H1 (cell line): ENCODE measurements around the gene ABCD1. TPM values are rescaled to one million over a fixed set of nuclear protein-coding genes. Genes with fewer than 3 reads are reported as not detected.

Experiments used
- CTCF ChIA-PET: fragments of 300-600 bp; sonication (Branson Sonifier 250); formaldehyde crosslinking; loops from one replicate; lab custom pipeline; 2021; ENCODE audit not compliant: partially characterized antibody; lab: Charles Lee
- POLR2A ChIA-PET: fragments of 300-600 bp; sonication (Branson Sonifier 250); formaldehyde crosslinking; loops from one replicate; lab custom pipeline; 2021; ENCODE audit warnings: inconsistent platforms; ENCODE audit not compliant: partially characterized antibody; lab: Charles Lee
- DNase-seq, 2 experiments: peaks; one replicate each; pipeline versions ENCODE4 v3.0.0 to v3.0.0-alpha.2; 2010 to 2022; ENCODE audit warnings: low spot score in 2 of 2, low read depth in 1 of 2, mixed read lengths in 1 of 2
- FAIRE-seq: peaks from 2 replicates; lab custom pipeline; 2011; peaks lifted over from hg19 to GRCh38; lab: Jason Lieb, UNC
- H2AFZ ChIP-seq: 2 replicates; pipeline ENCODE4 v1.8.1; 2012; ENCODE audit warnings: low read length, inconsistent platforms
- H2AK5ac ChIP-seq: 2 replicates; pipeline ENCODE4 v1.6.1; 2013; ENCODE audit warnings: low read depth, low read length
- H2BK120ac ChIP-seq: replicated peaks from 2 replicates; pipeline ENCODE3; 2013; ENCODE audit warnings: low read depth, low read length, inconsistent platforms
- H2BK12ac ChIP-seq: 2 replicates; pipeline ENCODE4 v1.6.1; 2013; ENCODE audit warnings: low read depth, low read length
- H2BK15ac ChIP-seq: 2 replicates; pipeline ENCODE4 v1.6.1; 2013; ENCODE audit warnings: low read length
- H2BK20ac ChIP-seq: 2 replicates; pipeline ENCODE4 v1.6.1; 2013; ENCODE audit warnings: low read length
- H2BK5ac ChIP-seq: 2 replicates; pipeline ENCODE4 v1.6.1; 2013; ENCODE audit warnings: low read depth, low read length
- H3K14ac ChIP-seq: 2 replicates; pipeline ENCODE4 v1.6.1; 2013; ENCODE audit warnings: inconsistent platforms; ENCODE audit not compliant: insufficient read length
- H3K18ac ChIP-seq: 2 replicates; pipeline ENCODE4 v1.6.1; 2013; ENCODE audit warnings: low read length; ENCODE audit errors: extremely low read depth
- H3K23ac ChIP-seq: 2 replicates; pipeline ENCODE4 v1.6.1; 2013; ENCODE audit warnings: inconsistent platforms; ENCODE audit not compliant: insufficient read length
- H3K23me2 ChIP-seq: 2 replicates; pipeline ENCODE4 v1.6.1; 2013; ENCODE audit warnings: low read depth, low read length
- H3K27ac ChIP-seq: 2 replicates; pipeline ENCODE4 v1.6.1; 2011; ENCODE audit warnings: low read depth, low read length, inconsistent platforms
- H3K27me3 ChIP-seq, 4 experiments: replicated peaks in 1 of 4; 1 replicate in 1 of 4; 2 replicates in 3 of 4; pipeline versions ENCODE4 v1.6.1 to v1.8.1; 2011 to 2013; ENCODE audit warnings: low read length in 3 of 4, mild to moderate bottlenecking in 3 of 4, inconsistent platforms in 2 of 4, mixed read lengths in 2 of 4, moderate library complexity in 1 of 4; ENCODE audit not compliant: control insufficient read depth in 3 of 4, insufficient read depth in 3 of 4; ENCODE audit errors: extremely low read depth in 1 of 4
- H3K36me3 ChIP-seq, 4 experiments: 2 replicates each; pipeline versions ENCODE4 v1.6.1 to v1.8.1; 2011 to 2013; ENCODE audit warnings: mild to moderate bottlenecking in 4 of 4, low read length in 3 of 4, moderate library complexity in 2 of 4, control low read depth in 1 of 4, inconsistent platforms in 1 of 4; ENCODE audit not compliant: insufficient read depth in 4 of 4, control insufficient read depth in 2 of 4
- H3K4ac ChIP-seq: replicated peaks from 2 replicates; pipeline ENCODE3; 2013; ENCODE audit warnings: low read length, low read depth, mixed read lengths, inconsistent platforms; ENCODE audit not compliant: insufficient read length
- H3K4me1 ChIP-seq, 4 experiments: replicated peaks in 1 of 4; 1 replicate in 1 of 4; 2 replicates in 3 of 4; pipeline versions ENCODE4 v1.6.1 to v1.8.1; 2011 to 2013; ENCODE audit warnings: low read length in 3 of 4, inconsistent platforms in 2 of 4, mixed read lengths in 1 of 4; ENCODE audit not compliant: insufficient read depth in 4 of 4, control insufficient read depth in 3 of 4
- H3K4me2 ChIP-seq, 2 experiments: 2 replicates each; pipeline versions ENCODE4 v1.6.1 to v1.8.1; 2011 to 2013; ENCODE audit warnings: low read depth in 2 of 2, low read length in 2 of 2, control low read depth in 1 of 2, inconsistent platforms in 1 of 2, mild to moderate bottlenecking in 1 of 2; ENCODE audit not compliant: insufficient read depth in 1 of 2
- H3K4me3 ChIP-seq, 4 experiments: fragments of 200-600, 300-600 bp in 1 of 4; sonication (generic), shearing (Covaris generic), sonication (Bioruptor Twin) in 1 of 4; 2 replicates each; pipeline versions ENCODE4 v1.5.1 to v1.8.1; 2011 to 2016; ENCODE audit warnings: low read length in 4 of 4, low read depth in 3 of 4, control low read depth in 2 of 4, inconsistent platforms in 2 of 4, mild to moderate bottlenecking in 2 of 4, mixed read lengths in 1 of 4, moderate library complexity in 1 of 4; ENCODE audit not compliant: insufficient read depth in 2 of 4; ENCODE audit errors: extremely low read depth in 1 of 4
- H3K56ac ChIP-seq: replicated peaks from 2 replicates; pipeline ENCODE3; 2013; ENCODE audit warnings: low read depth, mild to moderate bottlenecking, mixed read lengths, low read length, inconsistent platforms; ENCODE audit not compliant: insufficient read length
- H3K79me1 ChIP-seq: 2 replicates; pipeline ENCODE4 v1.6.1; 2013; ENCODE audit warnings: low read depth, low read length, control low read depth
- H3K79me2 ChIP-seq, 2 experiments: 2 replicates each; pipeline versions ENCODE4 v1.6.1 to v1.8.1; 2012 to 2013; ENCODE audit warnings: low read length in 2 of 2, mild to moderate bottlenecking in 2 of 2, inconsistent platforms in 1 of 2; ENCODE audit not compliant: insufficient read depth in 2 of 2, control insufficient read depth in 1 of 2
- H3K9ac ChIP-seq, 4 experiments: replicated peaks in 1 of 4; 1 replicate in 1 of 4; 2 replicates in 3 of 4; pipeline versions ENCODE4 v1.6.1 to v1.8.1; 2011 to 2013; ENCODE audit warnings: low read depth in 3 of 4, low read length in 3 of 4, control low read depth in 2 of 4, mild to moderate bottlenecking in 2 of 4, moderate library complexity in 2 of 4, inconsistent platforms in 1 of 4; ENCODE audit errors: extremely low read depth in 1 of 4
- H3K9me3 ChIP-seq, 2 experiments: 2 replicates each; pipeline versions ENCODE4 v1.6.1 to v1.8.1; 2012 to 2013; ENCODE audit warnings: mild to moderate bottlenecking in 2 of 2, moderate library complexity in 2 of 2, control low read depth in 1 of 2, inconsistent platforms in 1 of 2, low read depth in 1 of 2, low read length in 1 of 2, mixed read lengths in 1 of 2; ENCODE audit not compliant: insufficient read depth in 2 of 2
- H4K20me1 ChIP-seq, 2 experiments: replicated peaks in 1 of 2; 2 replicates each; pipeline versions ENCODE3 to v1.8.1; 2011 to 2013; ENCODE audit warnings: inconsistent platforms in 2 of 2, low read length in 2 of 2, mild to moderate bottlenecking in 1 of 2; ENCODE audit not compliant: insufficient read depth in 2 of 2, control insufficient read depth in 1 of 2
- H4K5ac ChIP-seq: 2 replicates; pipeline ENCODE4 v1.6.1; 2013; ENCODE audit warnings: low read length, low read depth, mixed read lengths, inconsistent platforms; ENCODE audit not compliant: insufficient read length
- H4K8ac ChIP-seq: 2 replicates; pipeline ENCODE4 v1.8.0; 2013; ENCODE audit warnings: mild to moderate bottlenecking, moderate library complexity, low read length, inconsistent platforms; ENCODE audit not compliant: insufficient read depth; ENCODE audit errors: extremely low read depth
- H4K91ac ChIP-seq: replicated peaks from 2 replicates; pipeline ENCODE3; 2013; ENCODE audit warnings: low read length, mixed read lengths, inconsistent platforms; ENCODE audit not compliant: insufficient read length
- CBX5 ChIP-seq: fragments of 300-800, 300-1000 bp; sonication (generic); IDR thresholded peaks from 2 replicates; pipeline ENCODE4 v1.7.1; 2016; ENCODE audit warnings: antibody characterized with exemption, low read length, low read depth
- CBX8 ChIP-seq: fragments of 300-800, 300-1000 bp; sonication (generic); IDR thresholded peaks from 2 replicates; pipeline ENCODE4 v1.7.1; 2016; ENCODE audit warnings: low read depth, low read length, borderline replicate concordance
- CTBP2 ChIP-seq: IDR thresholded peaks from 2 replicates; pipeline ENCODE4 v1.7.0; 2011; ENCODE audit warnings: borderline replicate concordance, mild to moderate bottlenecking, moderate library complexity, mixed read lengths, low read length; ENCODE audit not compliant: insufficient read depth, insufficient read length
- FOSL1 ChIP-seq: IDR thresholded peaks from 2 replicates; pipeline ENCODE4 v1.6.1; 2011; ENCODE audit warnings: mild to moderate bottlenecking, low read depth, low read length, moderate library complexity; ENCODE audit not compliant: insufficient read depth
- GTF2F1 ChIP-seq: IDR thresholded peaks from 2 replicates; pipeline ENCODE4 v1.6.1; 2012; ENCODE audit warnings: low read depth, low read length, improper control_type of control experiment, borderline replicate concordance
- NANOG ChIP-seq: IDR thresholded peaks from 2 replicates; pipeline ENCODE4 v1.6.1; 2011; ENCODE audit warnings: low read length, low read depth, mild to moderate bottlenecking, inconsistent platforms; ENCODE audit not compliant: insufficient read depth, poor library complexity, severe bottlenecking
- SIN3A ChIP-seq, 2 experiments: IDR thresholded peaks in 1 of 2; conservative IDR thresholded peaks in 1 of 2; 2 replicates each; pipeline ENCODE4 v1.6.1; 2011 to 2012; ENCODE audit warnings: low read length in 2 of 2, improper control_type of control experiment in 1 of 2, low read depth in 1 of 2, mild to moderate bottlenecking in 1 of 2
- SP1 ChIP-seq: IDR thresholded peaks from 2 replicates; pipeline ENCODE4 v1.6.1; 2011; ENCODE audit warnings: low read depth, low read length
- SP4 ChIP-seq: IDR thresholded peaks from 2 replicates; pipeline ENCODE4 v1.6.1; 2012; ENCODE audit warnings: low read length, inconsistent platforms
- YY1 ChIP-seq: IDR thresholded peaks from 2 replicates; pipeline ENCODE4 v1.6.1; 2011; ENCODE audit warnings: low read depth, mild to moderate bottlenecking, low read length
- WGBS, 2 experiments: shearing (Covaris generic) in 1 of 2; methylation state at CpG; one replicate each; pipeline versions ENCODE4 v1.1.6 to v1.1.7; 2013 to 2015; ENCODE audit warnings: low lambda C conversion rate in 2 of 2, mixed read lengths in 2 of 2, inconsistent platforms in 1 of 2, low coverage in 1 of 2, missing lambda C conversion rate in 1 of 2; ENCODE audit not compliant: insufficient replicate concordance in 2 of 2, insufficient coverage in 1 of 2, insufficient read length in 1 of 2; ENCODE audit errors: extremely low coverage in 1 of 2, missing lambda C conversion rate in 1 of 2; 5-methylcytosine and 5-hydroxymethylcytosine counted together
- polyA plus RNA-seq, 7 experiments: library from polyadenylated mRNA; depleted of rRNA in 3 of 7; stranded (reverse) in 5 of 7; unstranded in 2 of 7; fragments of >200 nt in 5 of 7; fragments of 200-250 nt in 2 of 7; gene quantifications; 1 replicate in 5 of 7; 2 replicates in 1 of 7; 4 replicates in 1 of 7; pipeline versions ENCODE4 v1.2.1 to v1.2.3, GENCODE V29; 2011 to 2013; ENCODE audit warnings: missing spikeins in 2 of 7, mixed read lengths in 2 of 7
- total RNA-seq: library from RNA; stranded (reverse); fragmentation: NEBNext Ultra II Directional; extraction: Animal tissue kit (Norgen Biotek cat#: 25700); gene quantifications from 2 replicates; pipeline ENCODE4 v1.2.1, GENCODE V29; 2021
- TF ChIP-seq, protein P1 (sequence below): IDR thresholded peaks from 2 replicates; pipeline ENCODE4 v1.6.1; 2012; ENCODE audit warnings: inconsistent platforms

Gene ABCD1
- total and polyA plus RNA-seq, 2 of the 8 experiments (the other 6 are each of a cell fraction or from before 2014, with no cell fraction given), result 3.1 to 6.6 TPM

DNA sequence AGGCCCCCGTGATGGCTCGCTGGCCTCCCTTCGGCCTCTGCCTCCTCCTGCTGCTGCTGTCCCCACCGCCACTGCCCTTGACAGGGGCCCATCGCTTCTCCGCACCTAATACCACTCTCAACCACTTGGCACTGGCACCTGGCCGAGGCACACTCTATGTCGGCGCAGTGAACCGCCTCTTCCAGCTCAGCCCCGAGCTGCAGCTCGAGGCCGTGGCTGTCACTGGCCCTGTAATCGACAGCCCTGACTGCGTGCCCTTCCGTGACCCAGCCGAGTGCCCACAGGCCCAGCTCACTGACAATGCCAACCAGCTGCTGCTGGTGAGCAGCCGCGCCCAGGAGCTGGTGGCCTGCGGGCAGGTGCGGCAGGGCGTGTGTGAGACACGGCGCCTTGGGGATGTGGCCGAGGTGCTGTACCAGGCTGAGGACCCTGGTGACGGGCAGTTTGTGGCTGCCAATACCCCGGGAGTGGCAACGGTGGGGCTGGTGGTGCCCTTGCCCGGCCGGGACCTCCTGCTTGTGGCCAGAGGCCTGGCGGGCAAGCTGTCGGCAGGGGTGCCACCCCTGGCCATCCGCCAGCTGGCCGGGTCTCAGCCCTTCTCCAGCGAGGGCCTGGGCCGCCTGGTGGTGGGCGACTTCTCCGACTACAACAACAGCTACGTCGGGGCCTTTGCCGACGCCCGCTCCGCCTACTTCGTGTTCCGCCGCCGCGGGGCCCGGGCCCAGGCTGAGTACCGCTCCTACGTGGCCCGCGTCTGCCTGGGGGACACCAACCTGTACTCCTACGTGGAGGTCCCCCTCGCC, 42.4 kb downstream of the ABCD1 start:
- ChIA-PET CTCF (interaction anchor here (0.6 to 2.3 kb wide), 12 partner anchors 11 to 180 kb away, joined by 3 to 10 read pairs (median 4); partner anchors contain the start of gene SRPK3), POLR2A (interaction anchor here (0.9 to 3.0 kb wide), 5 partner anchors 12 to 160 kb away, joined by 3 to 13 read pairs (median 5); partner anchors contain the start of genes ARHGAP4, IDH3G and SSR4)
- no peaks in the 10 kb centered on the region for H3K23me2 ChIP-seq
- no peak overlapping the region for H3K23ac ChIP-seq
- no peak overlapping the region for H3K14ac ChIP-seq
- DNase-seq (no peak), FAIRE-seq (no peak)
- 94% methylated on average over 16 of the region's 56 CpGs; no CpG with 5 or more reads in 1 of the 2 experiments for WGBS, 2 experiments
- H2AFZ ChIP-seq, result no peak overlapping the region
- no peak overlapping the region for H3K4me3 ChIP-seq
- H3K79me2 ChIP-seq, result no peaks in the 10 kb centered on the region
- no peaks in the 10 kb centered on the region for H3K9me3 ChIP-seq
- H3K27ac ChIP-seq, result no peak overlapping the region
- H3K36me3 ChIP-seq, result no peaks in the 10 kb centered on the region
- no peak overlapping the region for H3K56ac ChIP-seq
- H4K91ac ChIP-seq, result peak overlapping the region; percentile 54
- H4K20me1 ChIP-seq, result no peaks in the 10 kb centered on the region
- H4K5ac ChIP-seq, result no peak overlapping the region
- peaks cover 0 to 8% (median 4%) of the 10 kb centered on the region in 4 experiments; a peak in 5 of 7 replicates for H3K4me1 ChIP-seq
- H2AK5ac ChIP-seq, result no peak overlapping the region; the same call in 1 of the 2 replicates
- no peak overlapping the region for H2BK20ac ChIP-seq
- H2BK5ac ChIP-seq, result no peak overlapping the region
- no peak overlapping the region for H2BK15ac ChIP-seq
- no peak overlapping the region for H4K8ac ChIP-seq
- H3K9ac ChIP-seq, result no peak overlapping the region
- no peak overlapping the region for H3K4me2 ChIP-seq
- no peaks in the 10 kb centered on the region for H3K27me3 ChIP-seq
- no peaks in the 10 kb centered on the region for H3K79me1 ChIP-seq
- peak overlapping the region; percentile 27; the same call in 1 of the 2 replicates for H2BK12ac ChIP-seq
- peak overlapping the region; percentile 7; the same call in 1 of the 2 replicates for H3K18ac ChIP-seq
- H3K4ac ChIP-seq, result no peak overlapping the region
- H2BK120ac ChIP-seq, result no peak overlapping the region
- TF ChIP-seq SP4 (no peak), NANOG (no peak), SIN3A (conservative IDR thresholded peaks at IDR 0.05 in 1 of 2, IDR thresholded peaks at IDR 0.05 in 1 of 2; ENCODE audit: low read depth in 1 of 2, low read length in 2 of 2) (no peak), CBX5 (no peak), SP1 (no peak), GTF2F1 (no peak), YY1 (no peak), FOSL1 (no peak), CBX8 (no peak), CTBP2 (no peak)
- TF ChIP-seq, protein P1, sequence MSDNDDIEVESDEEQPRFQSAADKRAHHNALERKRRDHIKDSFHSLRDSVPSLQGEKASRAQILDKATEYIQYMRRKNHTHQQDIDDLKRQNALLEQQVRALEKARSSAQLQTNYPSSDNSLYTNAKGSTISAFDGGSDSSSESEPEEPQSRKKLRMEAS, result no peak
